HCT116 (cell line): ENCODE results near the gene SHISA7. TPM values are rescaled to one million over a fixed set of nuclear protein-coding genes. Genes with fewer than 3 reads are reported as not detected.

Experiments
- ATAC-seq: fragments of 200-7000 bp; cut with Tn5 transposase; 2 replicates; pipeline ENCODE4 v1.9.1; 2020; ENCODE audit warnings: mild to moderate bottlenecking, moderate library complexity
- BruUV-seq: library from RNA; stranded (reverse); fragments of 400-500 nt; replicated peaks from 2 replicates; lab custom pipeline; 2021; lab: Mats Ljungman, UMichigan
- CTCF ChIA-PET: fragments of 300-600 bp; sonication (Branson Sonifier 250); formaldehyde crosslinking; loops from one replicate; lab custom pipeline; 2021; ENCODE audit warnings: antibody characterized with exemption; lab: Charles Lee
- POLR2A ChIA-PET: fragments of 300-600, 350-600 bp; sonication (Branson Sonifier 250); formaldehyde crosslinking; loops from one replicate; lab custom pipeline; 2021; ENCODE audit warnings: antibody characterized with exemption; lab: Charles Lee
- RAD21 ChIA-PET, 2 experiments: fragments of 300-600 bp; sonication (Branson Sonifier 250); formaldehyde crosslinking; loops; one replicate each; lab custom pipeline; 2023; ENCODE audit warnings: low total read pairs in 2 of 2; ENCODE audit not compliant: uncharacterized antibody in 2 of 2, unreplicated experiment in 2 of 2, low non-redundant PET in 1 of 2; lab: Charles Lee
- DNase-seq: peaks from one replicate; pipeline ENCODE4 v3.0.0-alpha.2; 2010; ENCODE audit warnings: low read depth, low spot score
- H2AFZ ChIP-seq: fragments of 200-600 bp; shearing (Covaris generic), sonication (generic); 2 replicates; pipeline ENCODE4 v1.6.1; 2017; ENCODE audit warnings: low read depth, mixed run types, mixed read lengths, antibody characterized with exemption, low read length; ENCODE audit not compliant: poor library complexity, severe bottlenecking
- H3K27ac ChIP-seq: 2 replicates; pipeline ENCODE4 v1.5.1; 2012; ENCODE audit warnings: low read depth, low read length
- H3K27me3 ChIP-seq: fragments of 200-600 bp; sonication (generic); 2 replicates; pipeline ENCODE4 v1.6.1; 2016; ENCODE audit warnings: mixed run types, low read length, mixed read lengths; ENCODE audit not compliant: insufficient read depth
- H3K36me3 ChIP-seq, 2 experiments: fragments of 200-500 bp in 1 of 2; fragments of 200-600 bp in 1 of 2; sonication (Bioruptor generic) in 1 of 2; sonication (generic) in 1 of 2; 2 replicates each; pipeline versions ENCODE4 v1.5.1 to v1.6.1; 2014 to 2016; ENCODE audit warnings: low read length in 2 of 2, inconsistent platforms in 1 of 2, mixed read lengths in 1 of 2, mixed run types in 1 of 2; ENCODE audit not compliant: insufficient read depth in 2 of 2, control insufficient read depth in 1 of 2
- H3K4me1 ChIP-seq, 2 experiments: fragments of 200-600 bp in 1 of 2; sonication (generic) in 1 of 2; 2 replicates each; pipeline versions ENCODE4 v1.5.1 to v1.6.1; 2012 to 2017; ENCODE audit warnings: low read length in 2 of 2, inconsistent platforms in 1 of 2, mild to moderate bottlenecking in 1 of 2, mixed read lengths in 1 of 2, mixed run types in 1 of 2, moderate library complexity in 1 of 2; ENCODE audit not compliant: insufficient read depth in 2 of 2, control insufficient read depth in 1 of 2
- H3K4me2 ChIP-seq: fragments of 200-600 bp; sonication (generic); 2 replicates; pipeline ENCODE4 v1.6.1; 2017; ENCODE audit warnings: mixed run types, low read length, mixed read lengths
- H3K4me3 ChIP-seq, 2 experiments: fragments of 200-600 bp in 1 of 2; sonication (generic) in 1 of 2; replicated peaks in 1 of 2; 2 replicates each; pipeline ENCODE4 v1.5.1; 2011 to 2016; ENCODE audit warnings: low read length in 2 of 2, control low read depth in 1 of 2, low read depth in 1 of 2, mild to moderate bottlenecking in 1 of 2, mixed read lengths in 1 of 2, mixed run types in 1 of 2
- H3K79me2 ChIP-seq: fragments of 200-600 bp; sonication (generic); 2 replicates; pipeline ENCODE4 v1.6.1; 2017; ENCODE audit warnings: mild to moderate bottlenecking, mixed run types, low read length, moderate library complexity, mixed read lengths; ENCODE audit not compliant: insufficient read depth
- H3K9ac ChIP-seq: fragments of 200-600 bp; sonication (generic); 2 replicates; pipeline ENCODE4 v1.6.1; 2016; ENCODE audit warnings: low read length, mixed read lengths
- H3K9me2 ChIP-seq: fragments of 200-600 bp; sonication (generic), shearing (Covaris generic); 2 replicates; pipeline ENCODE4 v1.6.1; 2017; ENCODE audit warnings: mixed run types, mild to moderate bottlenecking, moderate library complexity; ENCODE audit not compliant: insufficient read depth
- H3K9me3 ChIP-seq, 2 experiments: fragments of 200-500 bp in 1 of 2; fragments of 200-600 bp in 1 of 2; sonication (Bioruptor generic) in 1 of 2; sonication (generic) in 1 of 2; 2 replicates each; pipeline ENCODE4 v1.6.1; 2014 to 2017; ENCODE audit warnings: low read length in 2 of 2, mixed read lengths in 2 of 2, inconsistent platforms in 1 of 2, low read depth in 1 of 2, mild to moderate bottlenecking in 1 of 2, mixed run types in 1 of 2, moderate library complexity in 1 of 2; ENCODE audit not compliant: control insufficient read depth in 1 of 2, insufficient read depth in 1 of 2
- H4K20me1 ChIP-seq: fragments of 200-600 bp; sonication (generic), shearing (Covaris generic); 2 replicates; pipeline ENCODE4 v1.6.1; 2017; ENCODE audit warnings: mixed run types, mild to moderate bottlenecking, moderate library complexity; ENCODE audit not compliant: insufficient read depth
- ATF3 ChIP-seq: IDR thresholded peaks from 2 replicates; pipeline ENCODE4 v1.6.1; 2012
- CBX3 ChIP-seq: IDR thresholded peaks from 2 replicates; pipeline ENCODE4 v1.6.1; 2012; ENCODE audit warnings: low read depth
- CEBPB ChIP-seq: IDR thresholded peaks from 2 replicates; pipeline ENCODE4 v1.6.1; 2012; ENCODE audit warnings: low read depth
- EGR1 ChIP-seq: IDR thresholded peaks from 2 replicates; pipeline ENCODE4 v1.6.1; 2012; ENCODE audit warnings: low read depth
- ELF1 ChIP-seq: IDR thresholded peaks from 2 replicates; pipeline ENCODE4 v1.6.1; 2012; ENCODE audit warnings: low read depth, borderline replicate concordance
- POLR2A ChIP-seq: IDR thresholded peaks from 2 replicates; pipeline ENCODE4 v1.7.0; 2011; ENCODE audit warnings: borderline replicate concordance; ENCODE audit not compliant: insufficient read depth, insufficient read length; ENCODE audit errors: extremely low read depth
- RAD21 ChIP-seq: IDR thresholded peaks from 2 replicates; pipeline ENCODE4 v1.6.1; 2012; ENCODE audit warnings: low read depth, mild to moderate bottlenecking
- REST ChIP-seq: IDR thresholded peaks from 2 replicates; pipeline ENCODE4 v1.6.1; 2012; ENCODE audit warnings: low read depth
- SP1 ChIP-seq: IDR thresholded peaks from 2 replicates; pipeline ENCODE4 v1.6.1; 2012; ENCODE audit warnings: low read depth
- SRF ChIP-seq: IDR thresholded peaks from 2 replicates; pipeline ENCODE4 v1.6.1; 2012; ENCODE audit warnings: low read depth
- ZBTB33 ChIP-seq: IDR thresholded peaks from 2 replicates; pipeline ENCODE4 v1.6.1; 2011; ENCODE audit warnings: mild to moderate bottlenecking, low read length, moderate library complexity; ENCODE audit not compliant: insufficient replicate concordance; ENCODE audit errors: extremely low read depth
- ZFX ChIP-seq: fragments of 450-650 bp; IDR thresholded peaks from 2 replicates; pipeline ENCODE4 v1.6.1; 2017
- ZNF274 ChIP-seq: fragments of 200-500 bp; sonication (Bioruptor generic); IDR thresholded peaks from 2 replicates; pipeline ENCODE4 v1.6.1; 2014; ENCODE audit warnings: mild to moderate bottlenecking, low read depth, low read length, inconsistent platforms
- intact Hi-C: fragments of 100-400 bp; cut with micrococcal nuclease; formaldehyde crosslinking; loops from 2 replicates; pipeline ENCODE4 v1.10.0; 2022
- total RNA-seq: library from RNA; stranded (reverse); gene quantifications from one replicate; pipeline ENCODE4 v1.2.1, GENCODE V29; 2021; ENCODE audit not compliant: unreplicated experiment

The SHISA7 gene
- total RNA-seq, 1 experiment from 2014 or later, result not detected

GRCh38 chr19:55482967-55483705 is 40.0 kb upstream of the SHISA7 start:
- H3K9ac ChIP-seq, result no peak overlapping the region
- no peak overlapping the region for H3K4me3 ChIP-seq
- POLR2A ChIA-PET, result no interaction called here
- H2AFZ ChIP-seq, result no peak overlapping the region
- TF ChIP-seq POLR2A (no peak), CEBPB (no peak), CBX3 (no peak), SP1 (no peak), ELF1 (no peak), ZNF274 (no peak), ZFX (no peak), RAD21 (no peak), ATF3 (no peak), ZBTB33 (no peak), EGR1 (no peak), SRF (no peak), REST (no peak)
- TF ChIP-seq, all 23 proteins: peak for 0
- peaks cover 13 to 37% of the 10 kb centered on the region in 2 experiments for H3K4me1 ChIP-seq
- DNase-seq (no peak), ATAC-seq (no peak)
- intact Hi-C loops, result no loop called here
- no peaks in the 10 kb centered on the region for H3K9me2 ChIP-seq
- RAD21 ChIA-PET, result no interaction called here
- H3K27ac ChIP-seq, result no peak overlapping the region
- H3K9me3 ChIP-seq, result no peaks in the 10 kb centered on the region
- peaks cover 19% of the 10 kb centered on the region for H3K79me2 ChIP-seq
- H3K4me2 ChIP-seq, result no peak overlapping the region
- no peaks in the 10 kb centered on the region for H4K20me1 ChIP-seq
- CTCF ChIA-PET, result no interaction called here
- H3K36me3 ChIP-seq, result no peaks in the 10 kb centered on the region
- no peaks in the 10 kb centered on the region for H3K27me3 ChIP-seq
- BruUV-seq, result no TSS peak
